DND-41 (cell line): ENCODE measurements around the gene ITGB2.

Experiments used
- EZH2 ChIP-seq: IDR thresholded peaks from 3 replicates; pipeline ENCODE4 v1.6.1; 2012; ENCODE audit warnings: borderline replicate concordance, low read depth, mild to moderate bottlenecking, moderate library complexity, low read length, inconsistent platforms; ENCODE audit not compliant: severe bottlenecking
- TF ChIP-seq, protein P1 (sequence below): IDR thresholded peaks from 2 replicates; pipeline ENCODE4 v1.5.1; 2012; ENCODE audit warnings: borderline replicate concordance, low read length, moderate library complexity, mild to moderate bottlenecking; ENCODE audit not compliant: poor library complexity, severe bottlenecking; ENCODE audit errors: extremely low read depth

DNA sequence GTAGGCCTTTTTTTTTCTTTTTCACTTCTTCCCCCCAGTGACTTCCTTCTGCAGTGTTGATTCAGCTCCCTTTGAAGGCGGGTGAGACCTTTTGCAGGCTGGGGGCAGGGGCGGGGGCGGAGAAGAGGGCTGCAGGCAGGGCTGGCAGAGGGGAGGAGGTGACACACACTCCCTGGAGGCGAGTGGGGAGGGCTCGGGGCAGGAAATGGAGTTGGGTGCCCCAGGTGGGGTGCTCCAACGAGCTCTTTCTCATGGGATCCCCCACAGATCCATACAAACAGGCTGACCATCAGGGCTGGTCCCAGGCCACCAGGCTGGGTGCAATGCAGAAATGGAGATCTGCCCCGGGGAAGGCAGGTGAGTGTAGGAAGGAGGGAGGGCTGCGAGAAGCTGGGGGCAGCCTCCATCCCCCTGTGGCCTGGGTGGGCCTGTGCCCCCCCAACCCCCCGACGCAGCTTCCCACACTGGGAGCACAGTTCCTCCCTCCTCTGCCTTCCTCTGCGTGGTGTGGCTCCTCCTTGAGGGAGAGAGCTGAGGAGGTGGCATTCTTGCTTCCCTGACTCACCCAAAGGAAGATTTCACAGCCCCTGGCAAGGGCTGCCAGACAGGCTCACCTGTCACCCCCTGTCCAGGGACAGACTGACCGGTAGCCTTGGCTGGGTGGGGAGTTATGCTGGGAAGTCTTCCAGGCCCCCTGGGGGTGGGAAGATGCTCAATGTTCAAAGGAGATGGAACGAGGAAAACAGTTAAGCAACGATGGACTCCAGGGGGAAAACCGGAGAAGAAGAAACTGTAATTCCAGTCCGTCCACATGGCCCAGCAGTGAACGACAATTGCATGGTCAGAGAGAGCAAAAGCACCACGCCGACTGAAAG lies 7.1 kb upstream of the ITGB2 start:
- TF ChIP-seq, protein P1, sequence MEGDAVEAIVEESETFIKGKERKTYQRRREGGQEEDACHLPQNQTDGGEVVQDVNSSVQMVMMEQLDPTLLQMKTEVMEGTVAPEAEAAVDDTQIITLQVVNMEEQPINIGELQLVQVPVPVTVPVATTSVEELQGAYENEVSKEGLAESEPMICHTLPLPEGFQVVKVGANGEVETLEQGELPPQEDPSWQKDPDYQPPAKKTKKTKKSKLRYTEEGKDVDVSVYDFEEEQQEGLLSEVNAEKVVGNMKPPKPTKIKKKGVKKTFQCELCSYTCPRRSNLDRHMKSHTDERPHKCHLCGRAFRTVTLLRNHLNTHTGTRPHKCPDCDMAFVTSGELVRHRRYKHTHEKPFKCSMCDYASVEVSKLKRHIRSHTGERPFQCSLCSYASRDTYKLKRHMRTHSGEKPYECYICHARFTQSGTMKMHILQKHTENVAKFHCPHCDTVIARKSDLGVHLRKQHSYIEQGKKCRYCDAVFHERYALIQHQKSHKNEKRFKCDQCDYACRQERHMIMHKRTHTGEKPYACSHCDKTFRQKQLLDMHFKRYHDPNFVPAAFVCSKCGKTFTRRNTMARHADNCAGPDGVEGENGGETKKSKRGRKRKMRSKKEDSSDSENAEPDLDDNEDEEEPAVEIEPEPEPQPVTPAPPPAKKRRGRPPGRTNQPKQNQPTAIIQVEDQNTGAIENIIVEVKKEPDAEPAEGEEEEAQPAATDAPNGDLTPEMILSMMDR, result peak; percentile 31
- TF ChIP-seq EZH2, result no peak
